GM12801 (cell line): ENCODE data around the gene WIZ.

Experiments used
- CTCF ChIP-seq: IDR thresholded peaks from one replicate; pipeline ENCODE4 v1.5.1; 2011; ENCODE audit warnings: control low read depth; ENCODE audit not compliant: insufficient read length; ENCODE audit errors: extremely low read depth

WIZ gene

GRCh38 chr19:15403151-15403531, 46.6 kb downstream of the WIZ start:
- no peak for TF ChIP-seq CTCF

- no peak for TF ChIP-seq CTCF
Observed at GRCh38 chr19:15402411-15403150, 47.2 kb downstream of the WIZ start.

DNA sequence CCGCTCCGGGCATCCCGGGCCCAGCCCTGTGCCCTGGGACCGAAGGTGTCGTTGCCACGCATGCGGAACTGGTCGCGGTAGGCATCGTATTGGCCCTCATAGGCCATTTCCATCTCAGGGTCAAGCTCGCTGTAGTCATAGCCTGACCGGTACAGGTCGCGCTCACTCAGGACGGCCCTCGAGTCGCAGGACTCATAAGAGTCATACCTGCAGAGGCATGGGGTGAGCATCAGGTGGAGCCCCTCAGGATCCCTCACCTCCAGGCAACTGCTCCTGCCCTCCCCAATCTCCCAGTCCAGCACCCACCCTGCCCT, 48.4 kb downstream of the WIZ start:
- TF ChIP-seq CTCF = no peak

GRCh38 chr19:15400521-15401396, 49.0 kb downstream of the WIZ start:
- TF ChIP-seq CTCF = no peak

DNA sequence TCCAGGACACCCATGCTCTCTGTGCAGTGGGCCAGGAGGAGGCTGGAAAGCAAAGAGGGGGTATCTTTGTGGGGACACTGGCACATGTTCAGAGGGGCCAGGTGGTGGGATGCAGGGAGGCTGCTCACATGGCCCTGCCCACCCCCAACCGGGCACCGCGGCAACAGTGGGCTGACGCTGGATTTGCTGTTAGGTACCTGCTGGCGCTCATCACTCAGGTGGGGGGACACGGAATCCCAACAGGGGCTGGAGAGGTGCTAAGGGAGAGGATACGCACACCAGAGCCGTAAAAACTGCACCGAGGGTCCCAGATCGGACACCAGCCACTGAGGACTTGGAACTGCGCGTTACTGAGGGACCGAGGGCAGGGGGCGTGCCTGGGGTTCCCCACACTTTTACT, 50.1 kb downstream of the WIZ start:
- no peak for TF ChIP-seq CTCF

DNA sequence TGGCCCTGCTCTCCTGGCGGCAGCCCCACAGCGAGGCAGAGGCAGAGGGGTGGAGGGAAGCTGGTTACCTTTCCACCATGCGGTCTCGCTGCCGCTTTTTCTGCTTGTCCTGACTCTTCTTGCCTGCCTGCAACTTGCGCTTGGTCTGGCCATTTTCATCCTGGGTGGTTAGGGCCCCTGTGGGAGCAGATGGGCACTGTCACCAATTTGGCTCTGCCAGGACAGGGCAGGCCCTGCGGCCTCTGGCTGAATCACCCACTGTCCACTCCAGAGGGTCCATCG, 50.6 kb downstream of the WIZ start:
- TF ChIP-seq CTCF = no peak

- TF ChIP-seq CTCF = no peak
Observed at GRCh38 chr19:15398501-15399233, 51.1 kb downstream of the WIZ start.
